Breast epithelium (tissue), 4 donors: ENCODE data around the gene ALG6. TPM values are rescaled to one million over a fixed set of nuclear protein-coding genes. Genes with fewer than 3 reads are reported as not detected.

ENCODE experiments used
- DNase-seq, 2 donors: peaks; one replicate each; pipeline ENCODE4 v3.0.0-alpha.2; 2019; ENCODE audit warnings: low spot score in 2 of 2
- H3K27ac ChIP-seq, 2 donors: fragments of 200-600 bp; sonication (generic) in 1 of 2; one replicate each; pipeline ENCODE4 v1.5.1; 2016 to 2019; ENCODE audit warnings: mild to moderate bottlenecking in 1 of 2
- H3K27me3 ChIP-seq, 2 donors: fragments of 200-600 bp; sonication (generic) in 1 of 2; one replicate each; pipeline versions ENCODE4 v1.5.1 to v1.6.0; 2017 to 2019; ENCODE audit warnings: control low read depth in 1 of 2, mild to moderate bottlenecking in 1 of 2
- H3K36me3 ChIP-seq: fragments of 200-600 bp; one replicate; pipeline ENCODE4 v1.5.1; 2019
- H3K4me1 ChIP-seq, 2 donors: fragments of 200-600 bp; sonication (generic); one replicate each; pipeline ENCODE4 v1.5.1; 2016 to 2019; ENCODE audit warnings: control low read depth in 1 of 2
- H3K4me3 ChIP-seq, 3 donors: fragments of 200-600 bp; sonication (generic); 1 replicate in 2 of 3; 2 replicates in 1 of 3; pipeline ENCODE4 v1.5.1; 2016 to 2019; ENCODE audit warnings: mild to moderate bottlenecking in 3 of 3, moderate library complexity in 2 of 3
- H3K9me3 ChIP-seq, 2 donors: fragments of 200-600 bp; sonication (generic) in 1 of 2; one replicate each; pipeline ENCODE4 v1.5.1; 2016 to 2019; ENCODE audit warnings: control low read depth in 1 of 2
- CTCF ChIP-seq, 3 donors: fragments of 450-650 bp; IDR thresholded peaks; one replicate each; pipeline ENCODE4 v1.5.1; 2016 to 2017; ENCODE audit warnings: antibody characterized with exemption in 3 of 3, mild to moderate bottlenecking in 3 of 3, moderate library complexity in 3 of 3
- POLR2A ChIP-seq: fragments of 450-650 bp; IDR thresholded peaks from one replicate; pipeline ENCODE4 v1.6.1; 2016; ENCODE audit warnings: antibody characterized with exemption, mild to moderate bottlenecking, moderate library complexity
- POLR2AphosphoS5 ChIP-seq, 3 donors: sonication (generic); formaldehyde crosslinking; IDR thresholded peaks; one replicate each; pipeline ENCODE4 v1.6.1; 2017; ENCODE audit warnings: antibody characterized with exemption in 3 of 3
- intact Hi-C: fragments of 100-400 bp; cut with DNase I; formaldehyde crosslinking; loops from one replicate; pipeline ENCODE4 v1.15.1; 2023; ENCODE audit warnings: low total_unique reads
- total RNA-seq, 3 donors: library from RNA; depleted of rRNA; stranded (reverse); fragments of >200 nt; gene quantifications; one replicate each; pipeline ENCODE4 v1.1.0, GENCODE V29; 2016

The ALG6 gene
- total RNA-seq, 3 donors from 2014 or later: 8.8 to 17.7 (median 14.1) TPM

GRCh38 chr1:63363014-63363413, 4.4 kb upstream of the ALG6 start:
- no peaks in the 10 kb centered on the region for H3K4me1 ChIP-seq
- H3K36me3 ChIP-seq: no peaks in the 10 kb centered on the region
- no peaks in the 10 kb centered on the region for H3K27me3 ChIP-seq
- intact Hi-C loops: no loop called here
- DNase-seq: no peak
- H3K9me3 ChIP-seq: no peaks in the 10 kb centered on the region
- TF ChIP-seq POLR2AphosphoS5 (IDR thresholded peaks at IDR 0.05) (no peak), POLR2A (no peak), CTCF (IDR thresholded peaks at IDR 0.05) (no peak)
- H3K4me3 ChIP-seq: no peak overlapping the region
- no peak overlapping the region for H3K27ac ChIP-seq

GRCh38 chr1:63366908-63367214, 566 bp upstream of the ALG6 start:
- DNase-seq: no peak
- Histone ChIP-seq H3K27ac (peak overlapping the region; percentile 81 to 86), H3K27me3 (no peaks in the 10 kb centered on the region), H3K9me3 (no peaks in the 10 kb centered on the region), H3K4me1 (peaks cover 0 to 4% of the 10 kb centered on the region in 2 donors), H3K4me3 (peak overlapping the region; percentile 58 to 92 (median 77)), H3K36me3 (no peaks in the 10 kb centered on the region)
- intact Hi-C loops: no loop called here
- TF ChIP-seq POLR2A: no peak
- TF ChIP-seq POLR2AphosphoS5 (IDR thresholded peaks at IDR 0.05): no peak
- TF ChIP-seq CTCF (IDR thresholded peaks at IDR 0.05): no peak

- peaks cover 0 to 4% of the 10 kb centered on the region in 2 donors for H3K4me1 ChIP-seq
- peak overlapping the region; percentile 81 to 86 for H3K27ac ChIP-seq
- no peaks in the 10 kb centered on the region for H3K27me3 ChIP-seq
- no peak for DNase-seq
- no peaks in the 10 kb centered on the region for H3K9me3 ChIP-seq
- TF ChIP-seq POLR2A (no peak), CTCF (IDR thresholded peaks at IDR 0.05) (no peak), POLR2AphosphoS5 (IDR thresholded peaks at IDR 0.05) (no peak)
- intact Hi-C loops: no loop called here
- peak overlapping the region; percentile 58 to 92 (median 77) for H3K4me3 ChIP-seq
- no peaks in the 10 kb centered on the region for H3K36me3 ChIP-seq
Measured at GRCh38 chr1:63368131-63368530, 704 bp downstream of the ALG6 start.

GRCh38 chr1:63379583-63379982, 12.2 kb downstream of the ALG6 start:
- intact Hi-C loops: no loop called here
- no peaks in the 10 kb centered on the region for H3K4me1 ChIP-seq
- no peak overlapping the region for H3K27ac ChIP-seq
- no peak overlapping the region for H3K4me3 ChIP-seq
- no peaks in the 10 kb centered on the region for H3K27me3 ChIP-seq
- no peak for DNase-seq
- H3K9me3 ChIP-seq: no peaks in the 10 kb centered on the region
- TF ChIP-seq POLR2AphosphoS5 (IDR thresholded peaks at IDR 0.05) (no peak), CTCF (IDR thresholded peaks at IDR 0.05) (no peak), POLR2A (no peak)
- H3K36me3 ChIP-seq: no peaks in the 10 kb centered on the region

GRCh38 chr1:63381741-63382140, 14.3 kb downstream of the ALG6 start:
- H3K4me1 ChIP-seq: no peaks in the 10 kb centered on the region
- no peak for DNase-seq
- no peak overlapping the region for H3K4me3 ChIP-seq
- no peaks in the 10 kb centered on the region for H3K36me3 ChIP-seq
- H3K9me3 ChIP-seq: no peaks in the 10 kb centered on the region
- no peaks in the 10 kb centered on the region for H3K27me3 ChIP-seq
- intact Hi-C loops: no loop called here
- TF ChIP-seq POLR2AphosphoS5 (IDR thresholded peaks at IDR 0.05) (no peak), CTCF (IDR thresholded peaks at IDR 0.05) (no peak), POLR2A (no peak)
- H3K27ac ChIP-seq: no peak overlapping the region
